IMR-90 (cell line): Measurements from ENCODE around the gene ZBTB8B. TPM values are rescaled to one million over a fixed set of nuclear protein-coding genes. Genes with fewer than 3 reads are reported as not detected.
A peak's percentile ranks its signal among the peaks of the same experiment; 100 is the strongest.

Source experiments
- ATAC-seq: fragments of 200-7000 bp; cut with Tn5 transposase; 2 replicates; pipeline ENCODE4 v1.9.1; 2020; ENCODE audit warnings: low read depth, mild to moderate bottlenecking, moderate library complexity
- BruUV-seq: library from RNA; stranded (reverse); fragments of 400-500 nt; replicated peaks from 2 replicates; lab custom pipeline; 2021; lab: Mats Ljungman, UMichigan
- CTCF ChIA-PET: fragments of 300-600 bp; formaldehyde crosslinking; extraction: SDS; loops from one replicate; lab custom pipeline; 2021; ENCODE audit warnings: antibody characterized with exemption; lab: Yijun Ruan, JAX
- POLR2A ChIA-PET: fragments of 300-600 bp; sonication (Branson Sonifier 250); formaldehyde crosslinking; loops from one replicate; lab custom pipeline; 2022; ENCODE audit warnings: antibody characterized with exemption; ENCODE audit not compliant: unreplicated experiment; lab: Charles Lee
- DNase-seq: peaks from one replicate; pipeline ENCODE4 v3.0.0; 2013
- H2AFZ ChIP-seq: replicated peaks from 2 replicates; pipeline ENCODE3; 2013; ENCODE audit warnings: low read length, mild to moderate bottlenecking; ENCODE audit not compliant: poor library complexity
- H2AK5ac ChIP-seq: 2 replicates; pipeline ENCODE4 v1.6.1; 2013; ENCODE audit warnings: low read depth, low read length, inconsistent platforms
- H2AK9ac ChIP-seq: replicated peaks from 2 replicates; pipeline ENCODE3; 2013; ENCODE audit warnings: mild to moderate bottlenecking, low read depth, low read length, moderate library complexity; ENCODE audit not compliant: poor library complexity
- H2BK120ac ChIP-seq: 2 replicates; pipeline ENCODE4 v1.6.1; 2013; ENCODE audit warnings: low read depth, low read length, inconsistent platforms
- H2BK15ac ChIP-seq: 3 replicates; pipeline ENCODE4 v1.6.1; 2013; ENCODE audit warnings: low read depth, low read length, inconsistent platforms
- H2BK20ac ChIP-seq: 2 replicates; pipeline ENCODE4 v1.6.1; 2013; ENCODE audit warnings: low read depth, mild to moderate bottlenecking, inconsistent platforms, low read length, moderate library complexity
- H2BK5ac ChIP-seq: 2 replicates; pipeline ENCODE4 v1.6.1; 2013; ENCODE audit warnings: mild to moderate bottlenecking, low read depth, low read length, inconsistent platforms; ENCODE audit not compliant: poor library complexity, severe bottlenecking
- H3K14ac ChIP-seq: replicated peaks from 2 replicates; pipeline ENCODE4 v1.6.1; 2013; ENCODE audit warnings: low read depth, low read length, inconsistent platforms
- H3K18ac ChIP-seq: 2 replicates; pipeline ENCODE4 v1.6.1; 2013; ENCODE audit warnings: low read depth, low read length, control low read depth
- H3K23ac ChIP-seq: 2 replicates; pipeline ENCODE4 v1.6.1; 2013; ENCODE audit warnings: low read depth, low read length, inconsistent platforms
- H3K27ac ChIP-seq: 2 replicates; pipeline ENCODE4 v1.5.1; 2013; ENCODE audit warnings: mild to moderate bottlenecking, control low read depth, low read length; ENCODE audit not compliant: insufficient read depth
- H3K27me3 ChIP-seq: 2 replicates; pipeline ENCODE4 v1.6.1; 2013; ENCODE audit warnings: low read length; ENCODE audit not compliant: control insufficient read depth, insufficient read depth
- H3K36me3 ChIP-seq: 2 replicates; pipeline ENCODE4 v1.6.1; 2013; ENCODE audit warnings: low read length, mixed read lengths; ENCODE audit not compliant: control insufficient read depth, insufficient read depth
- H3K4ac ChIP-seq: 2 replicates; pipeline ENCODE4 v1.6.1; 2013; ENCODE audit warnings: low read depth, low read length, inconsistent platforms
- H3K4me1 ChIP-seq: 2 replicates; pipeline ENCODE4 v1.6.1; 2013; ENCODE audit warnings: low read length, mixed read lengths; ENCODE audit not compliant: control insufficient read depth, insufficient read depth
- H3K4me2 ChIP-seq: 2 replicates; pipeline ENCODE4 v1.6.1; 2013; ENCODE audit warnings: low read depth, mild to moderate bottlenecking, control low read depth, low read length, moderate library complexity
- H3K4me3 ChIP-seq: 2 replicates; pipeline ENCODE4 v1.5.1; 2013; ENCODE audit warnings: low read depth, mild to moderate bottlenecking, control low read depth, low read length, moderate library complexity; ENCODE audit not compliant: insufficient read depth
- H3K56ac ChIP-seq: 2 replicates; pipeline ENCODE4 v1.6.1; 2013; ENCODE audit warnings: low read length, inconsistent platforms; ENCODE audit not compliant: insufficient read depth; ENCODE audit errors: extremely low read depth
- H3K79me1 ChIP-seq, 2 experiments: 2 replicates each; pipeline ENCODE4 v1.6.1; 2013; ENCODE audit warnings: low read length in 2 of 2, inconsistent platforms in 1 of 2, low read depth in 1 of 2
- H3K9ac ChIP-seq: 2 replicates; pipeline ENCODE4 v1.6.1; 2013; ENCODE audit warnings: low read depth, low read length, control low read depth
- H3K9me1 ChIP-seq: 2 replicates; pipeline ENCODE4 v1.6.1; 2013; ENCODE audit warnings: low read length, inconsistent platforms; ENCODE audit not compliant: insufficient read depth
- H3K9me3 ChIP-seq: 2 replicates; pipeline ENCODE4 v1.6.1; 2013; ENCODE audit warnings: low read length; ENCODE audit not compliant: control insufficient read depth, insufficient read depth
- H4K20me1 ChIP-seq: 2 replicates; pipeline ENCODE4 v1.6.1; 2013; ENCODE audit warnings: low read length, inconsistent platforms; ENCODE audit not compliant: insufficient read depth
- H4K5ac ChIP-seq: 2 replicates; pipeline ENCODE4 v1.6.1; 2013; ENCODE audit warnings: mild to moderate bottlenecking, low read depth, low read length, control low read depth
- H4K8ac ChIP-seq, 2 experiments: 2 replicates each; pipeline ENCODE4 v1.6.1; 2013; ENCODE audit warnings: low read depth in 2 of 2, low read length in 2 of 2, control low read depth in 1 of 2, inconsistent platforms in 1 of 2
- H4K91ac ChIP-seq: 2 replicates; pipeline ENCODE4 v1.6.1; 2013; ENCODE audit warnings: low read depth, low read length, inconsistent platforms; ENCODE audit not compliant: insufficient read depth
- BHLHE40 ChIP-seq: fragments of 150-350 bp; IDR thresholded peaks from 2 replicates; pipeline ENCODE4 v1.6.1; 2016; ENCODE audit warnings: mild to moderate bottlenecking, low read depth, low read length
- CEBPB ChIP-seq: IDR thresholded peaks from 2 replicates; pipeline ENCODE4 v1.6.1; 2012; ENCODE audit warnings: low read depth, low read length, improper control_type of control experiment
- CHD1 ChIP-seq: IDR thresholded peaks from 2 replicates; pipeline ENCODE4 v1.6.1; 2012; ENCODE audit warnings: low read depth, low read length, improper control_type of control experiment
- CTCF ChIP-seq: conservative IDR thresholded peaks from 2 replicates; pipeline ENCODE4 v1.5.1; 2012; ENCODE audit warnings: mild to moderate bottlenecking, low read depth, low read length, improper control_type of control experiment
- ELK1 ChIP-seq: fragments of 150-350 bp; IDR thresholded peaks from 2 replicates; pipeline ENCODE4 v1.6.1; 2016; ENCODE audit warnings: low read depth, mild to moderate bottlenecking, low read length, moderate library complexity, borderline replicate concordance
- FOS ChIP-seq: fragments of 150-350 bp; IDR thresholded peaks from 2 replicates; pipeline ENCODE4 v1.6.1; 2016; ENCODE audit warnings: low read depth, low read length
- MAFK ChIP-seq: IDR thresholded peaks from 2 replicates; pipeline ENCODE4 v1.6.1; 2012; ENCODE audit warnings: low read depth, low read length, improper control_type of control experiment
- MAZ ChIP-seq: IDR thresholded peaks from 2 replicates; pipeline ENCODE4 v1.6.1; 2012; ENCODE audit warnings: low read depth, mild to moderate bottlenecking, low read length, improper control_type of control experiment, moderate library complexity, borderline replicate concordance
- MXI1 ChIP-seq: IDR thresholded peaks from 2 replicates; pipeline ENCODE4 v1.6.1; 2012; ENCODE audit warnings: low read depth, mild to moderate bottlenecking, low read length, moderate library complexity, borderline replicate concordance
- NFE2L2 ChIP-seq: fragments of 150-350 bp; IDR thresholded peaks from 2 replicates; pipeline ENCODE4 v1.6.1; 2016; ENCODE audit warnings: low read depth, mild to moderate bottlenecking, low read length
- POLR2A ChIP-seq: IDR thresholded peaks from 2 replicates; pipeline ENCODE4 v1.6.1; 2012; ENCODE audit warnings: mild to moderate bottlenecking, low read depth, low read length
- RCOR1 ChIP-seq: IDR thresholded peaks from 2 replicates; pipeline ENCODE4 v1.6.1; 2012; ENCODE audit warnings: mild to moderate bottlenecking, low read length, improper control_type of control experiment; ENCODE audit not compliant: insufficient replicate concordance
- RFX5 ChIP-seq: IDR thresholded peaks from 2 replicates; pipeline ENCODE4 v1.8.0; 2012; ENCODE audit warnings: low read depth, mild to moderate bottlenecking, low read length, moderate library complexity
- SMC3 ChIP-seq: fragments of 150-350 bp; IDR thresholded peaks from 2 replicates; pipeline ENCODE4 v1.6.1; 2016; ENCODE audit warnings: low read depth, mild to moderate bottlenecking, antibody characterized with exemption, low read length, moderate library complexity
- WGBS, 2 experiments: methylation state at CpG; one replicate each; pipeline versions ENCODE4 v1.1.5 to v1.1.7; 2013; ENCODE audit warnings: missing lambda C conversion rate in 2 of 2; ENCODE audit not compliant: insufficient read length in 1 of 2; ENCODE audit errors: extremely low coverage in 2 of 2; 5-methylcytosine and 5-hydroxymethylcytosine counted together
- dilution Hi-C: fragments of 300-500 bp; cut with HindIII; formaldehyde crosslinking; loops from one replicate; pipeline ENCODE4 v1.14.3; 2018; ENCODE audit warnings: low sequenced_read_pairs; ENCODE audit not compliant: unreplicated experiment
- in situ Hi-C: fragments of 300-500 bp; cut with MboI; formaldehyde crosslinking; loops from 3 replicates; pipeline ENCODE4 v1.14.3; 2019; ENCODE audit warnings: low sequenced_read_pairs, inconsistent platforms, mixed read lengths
- intact Hi-C: fragments of 100-400 bp; cut with micrococcal nuclease; formaldehyde crosslinking; loops from 2 replicates; pipeline ENCODE4 v1.10.0; 2022
- polyA plus RNA-seq, 3 experiments: library from polyadenylated mRNA; depleted of rRNA; stranded (reverse); fragments of >200 nt; gene quantifications; 2 replicates each; pipeline ENCODE4 v1.2.3, GENCODE V29; 2012; ENCODE audit warnings: low replicate concordance in 1 of 3
- total RNA-seq: library from RNA; depleted of rRNA; stranded (reverse); fragments of >200 nt; gene quantifications from 2 replicates; pipeline ENCODE4 v1.2.3, GENCODE V29; 2012

Gene ZBTB8B
- total and polyA plus RNA-seq, 2 of the 4 experiments (the other 2 are of a cell fraction) = not detected

- POLR2A ChIA-PET = no interaction called here
- intact Hi-C loops = no loop called here
- ATAC-seq = no peak; the same call in 1 of the 2 replicates
These were observed 29.3 kb downstream of the ZBTB8B start for GRCh38 chr1:32494196-32494595.

More at GRCh38 chr1:32494196-32494595, 29.3 kb downstream of the ZBTB8B start:
- no peak overlapping the region; the same call in 1 of the 2 replicates for H3K4ac ChIP-seq
- H3K9ac ChIP-seq = no peak overlapping the region
- no peaks in the 10 kb centered on the region for H3K9me3 ChIP-seq
- H3K4me1 ChIP-seq = peaks cover 3% of the 10 kb centered on the region
- H2AFZ ChIP-seq = peak overlapping the region; percentile 53
- peaks cover 4% of the 10 kb centered on the region; the same call in 1 of the 2 replicates for H3K27me3 ChIP-seq
- H3K4me2 ChIP-seq = peak overlapping the region; percentile 43; the same call in 1 of the 2 replicates
- no peak overlapping the region for H2BK15ac ChIP-seq
- H3K79me1 ChIP-seq = no peaks in the 10 kb centered on the region
- no peaks in the 10 kb centered on the region for H4K20me1 ChIP-seq
- H2BK120ac ChIP-seq = no peak overlapping the region
- H3K36me3 ChIP-seq = no peaks in the 10 kb centered on the region
- peak overlapping the region in 1 of 2 experiments; percentile 35; a peak in 1 of 4 replicates for H4K8ac ChIP-seq
- H2AK9ac ChIP-seq = peak overlapping the region; percentile 23
- no peak overlapping the region for H3K27ac ChIP-seq
- WGBS, 2 experiments = no CpG with 5 or more reads among the region's 1 CpG
- peak overlapping the region; percentile 2; the same call in 1 of the 2 replicates for H4K91ac ChIP-seq
- dilution Hi-C loops (no loop called here), in situ Hi-C loops (no loop called here)
- H3K18ac ChIP-seq = peak overlapping the region; percentile 52
- H3K23ac ChIP-seq = no peak overlapping the region
- no peak overlapping the region for H3K56ac ChIP-seq
- no peak for TF ChIP-seq CEBPB
- no peak for TF ChIP-seq RCOR1
- TF ChIP-seq BHLHE40 = no peak
- TF ChIP-seq MAFK = no peak
- TF ChIP-seq POLR2A = no peak
- no peak for TF ChIP-seq MXI1
- no peak for TF ChIP-seq MAZ
- TF ChIP-seq NFE2L2 = no peak
- no peak for TF ChIP-seq CTCF
- no peak for TF ChIP-seq FOS
- TF ChIP-seq RFX5 = no peak
- no peak for TF ChIP-seq CHD1
- TF ChIP-seq ELK1 = no peak
- no peak for TF ChIP-seq SMC3
- no peak overlapping the region for H2BK20ac ChIP-seq
- DNase-seq = no peak
- H2BK5ac ChIP-seq = no peak overlapping the region
- BruUV-seq = no TSS peak
- H4K5ac ChIP-seq = no peak overlapping the region
- H3K4me3 ChIP-seq = no peak overlapping the region
- no peaks in the 10 kb centered on the region for H3K9me1 ChIP-seq
- CTCF ChIA-PET = no interaction called here
- H3K14ac ChIP-seq = no peak overlapping the region; the same call in 1 of the 2 replicates
- no peak overlapping the region for H2AK5ac ChIP-seq
